AG20443 (cell line): Measurements from ENCODE around the gene ERGIC1.

Source experiments
- DNase-seq: peaks from one replicate; pipeline ENCODE4 v3.0.0; 2012; ENCODE audit warnings: low spot score, mixed read lengths

The ERGIC1 gene

DNA sequence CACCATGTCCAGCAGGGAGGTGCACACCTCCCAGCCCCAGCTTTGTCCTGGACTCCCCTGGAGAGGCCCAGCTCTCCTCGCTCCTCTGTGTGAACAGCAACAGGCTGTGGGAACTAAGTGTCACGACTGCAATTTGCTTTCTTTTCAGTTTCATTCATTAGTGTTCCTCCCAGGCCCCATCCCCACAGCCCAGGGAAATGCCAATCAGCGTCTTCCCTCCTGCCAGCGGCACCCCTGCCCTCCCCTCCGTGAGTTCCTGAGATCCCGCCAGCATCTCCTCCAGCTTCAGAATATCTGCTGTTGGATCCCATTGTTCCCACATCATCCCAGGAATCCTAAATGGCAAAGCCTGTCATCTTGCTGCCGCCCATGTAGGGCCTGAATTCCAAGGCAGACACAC lies 112.1 kb downstream of the ERGIC1 start:
- DNase-seq: no peak

DNA sequence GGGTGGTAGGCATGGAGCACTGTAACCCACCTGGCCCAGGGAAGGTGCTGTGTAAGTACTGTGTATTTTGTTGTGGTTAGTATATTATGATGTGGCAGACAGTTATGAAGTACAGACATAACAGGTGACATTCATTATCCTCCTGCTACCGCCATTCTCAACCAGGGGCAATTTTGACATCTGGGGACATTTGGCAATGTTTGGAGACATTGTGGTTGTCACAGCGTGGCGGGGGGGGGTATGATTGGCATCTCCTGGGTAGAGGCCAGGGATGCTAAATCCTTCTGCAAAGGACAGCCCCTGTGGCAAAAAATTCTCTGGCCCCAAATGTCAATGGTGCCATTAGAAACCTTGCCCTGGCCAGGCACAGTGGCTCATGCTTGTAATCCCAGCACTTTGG lies 115.4 kb downstream of the ERGIC1 start:
- DNase-seq: no peak

DNA sequence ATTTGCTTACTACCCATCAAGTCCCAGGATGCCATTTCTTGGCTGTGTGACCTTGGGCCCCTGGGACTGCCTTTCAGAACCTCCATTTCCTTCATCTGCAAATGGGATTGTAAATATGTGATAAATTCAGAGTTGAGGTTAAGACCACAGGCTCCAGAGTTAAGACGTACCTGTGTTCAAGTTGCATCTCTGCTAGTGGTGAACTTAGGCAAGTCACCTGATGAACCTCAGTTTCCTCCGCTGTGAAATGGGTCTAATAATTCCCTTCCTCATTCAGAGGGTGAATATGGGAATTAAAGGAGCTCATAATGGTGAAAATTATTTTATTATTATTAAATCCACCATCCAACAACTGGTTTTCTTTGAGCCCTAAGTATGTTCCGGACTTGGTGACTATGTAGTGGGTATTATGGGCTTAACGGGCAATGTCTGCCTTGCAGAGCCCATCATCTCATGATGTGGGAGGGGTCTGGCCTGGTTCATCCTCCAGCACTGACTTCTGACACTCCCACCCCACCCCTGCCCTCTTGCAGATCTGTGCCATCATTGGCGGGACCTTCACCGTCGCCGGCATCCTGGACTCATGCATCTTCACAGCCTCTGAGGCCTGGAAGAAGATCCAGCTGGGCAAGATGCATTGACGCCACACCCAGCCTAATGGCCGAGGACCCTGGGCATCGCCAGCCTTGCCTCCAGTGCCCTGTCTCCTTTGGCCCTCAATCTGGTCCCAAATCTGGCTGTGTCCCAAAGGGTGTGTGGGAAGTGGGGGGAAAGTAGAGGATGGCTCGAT lies 116.3 kb downstream of the ERGIC1 start:
- DNase-seq: no peak

DNA sequence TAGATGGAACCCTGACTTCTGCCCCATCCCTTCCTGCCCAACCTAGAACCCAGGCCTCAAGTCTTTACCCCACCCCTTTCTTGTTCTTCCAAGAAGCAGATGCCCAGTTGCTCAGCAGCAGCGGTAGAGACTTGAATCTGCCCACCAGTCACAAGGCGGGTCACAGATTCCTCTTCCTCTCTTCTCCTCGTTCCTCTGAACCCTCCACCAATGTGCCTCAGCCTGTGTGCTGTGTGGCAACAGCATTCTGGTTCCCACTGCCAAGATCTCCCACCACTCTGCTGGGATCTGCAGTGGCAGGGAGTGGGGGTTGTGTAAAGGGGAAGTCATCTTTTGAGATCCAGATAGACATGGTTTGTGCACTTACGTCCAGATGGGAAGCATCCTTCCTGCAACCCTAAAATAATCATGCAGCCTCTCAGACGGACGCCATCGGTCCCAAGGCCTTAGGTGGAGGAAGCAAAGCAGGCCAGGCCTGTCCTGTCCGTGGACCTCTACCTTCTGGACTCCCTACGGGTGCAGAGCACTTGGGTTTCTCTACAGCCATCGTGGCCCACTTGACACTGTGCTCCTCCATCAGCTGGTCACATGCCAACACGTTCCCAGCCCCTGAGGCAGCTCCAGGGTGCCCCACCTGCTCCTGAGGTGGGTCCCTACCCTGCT lies 117.5 kb downstream of the ERGIC1 start:
- no peak for DNase-seq

DNA sequence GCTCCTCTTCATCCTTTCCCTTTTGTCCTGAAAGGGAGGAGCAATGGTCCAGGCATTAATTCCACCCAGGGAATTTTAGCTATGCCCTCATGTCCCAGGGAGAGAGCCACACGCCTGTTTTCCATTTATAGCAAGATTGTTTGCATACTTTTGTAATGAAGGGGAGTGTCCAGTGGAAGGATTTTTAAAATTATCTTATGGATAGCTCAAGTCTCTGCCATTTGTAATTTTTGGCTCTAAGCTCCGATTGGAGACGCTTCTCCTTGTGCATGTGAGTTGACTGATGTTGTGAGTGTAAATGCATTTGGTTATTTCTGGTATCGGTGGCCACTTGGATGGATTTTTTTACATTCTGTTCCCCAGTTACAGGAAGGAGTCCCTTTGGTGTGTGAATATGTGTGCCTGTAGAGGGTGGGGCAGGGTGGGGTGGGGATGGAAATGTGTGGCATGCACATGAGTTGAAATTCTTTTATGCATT lies 118.0 kb downstream of the ERGIC1 start:
- DNase-seq: peak; percentile 69

DNA sequence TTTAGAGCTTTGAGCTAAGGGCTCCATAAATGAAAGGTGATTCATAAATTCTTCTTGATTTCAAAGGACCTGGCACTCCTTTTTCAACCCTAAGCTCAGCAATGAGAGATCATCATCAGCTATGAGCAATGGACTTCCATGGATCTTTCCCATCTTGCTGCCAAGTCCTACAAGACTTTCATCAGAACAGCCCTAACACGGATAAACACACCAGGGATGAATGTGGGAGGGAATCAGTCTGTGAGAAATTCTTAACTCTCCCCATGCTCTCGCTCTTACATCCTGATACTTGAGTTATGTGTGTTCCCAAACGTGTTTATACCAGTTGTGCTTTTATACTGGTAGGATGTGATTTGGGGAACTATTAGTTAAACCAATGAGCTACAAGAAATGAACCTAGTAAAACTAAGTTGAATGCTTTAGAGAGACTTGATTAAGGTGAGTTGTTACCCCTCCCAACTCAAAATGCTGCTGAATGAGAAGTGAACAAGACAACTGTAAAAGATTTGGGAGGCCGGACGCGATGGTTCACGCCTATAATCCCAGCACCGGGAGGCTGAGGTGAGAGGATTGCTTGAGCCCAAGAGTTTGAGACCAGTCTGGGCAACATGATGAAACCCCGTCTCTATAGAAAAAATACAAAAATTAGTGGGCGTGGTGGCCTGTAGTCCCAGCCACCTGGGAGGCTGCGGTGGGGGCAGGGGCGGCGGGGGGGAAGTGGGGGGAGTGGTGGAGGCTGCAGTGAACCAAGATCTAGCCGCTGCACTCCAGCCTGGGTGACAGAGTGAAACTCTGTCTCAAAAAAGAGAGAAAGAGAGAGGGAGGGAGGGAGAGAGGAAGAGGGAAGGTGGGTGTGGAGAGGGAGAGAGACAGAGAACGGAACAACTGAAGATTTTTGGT lies 120.0 kb downstream of the ERGIC1 start:
- DNase-seq: peak; percentile 83

DNA sequence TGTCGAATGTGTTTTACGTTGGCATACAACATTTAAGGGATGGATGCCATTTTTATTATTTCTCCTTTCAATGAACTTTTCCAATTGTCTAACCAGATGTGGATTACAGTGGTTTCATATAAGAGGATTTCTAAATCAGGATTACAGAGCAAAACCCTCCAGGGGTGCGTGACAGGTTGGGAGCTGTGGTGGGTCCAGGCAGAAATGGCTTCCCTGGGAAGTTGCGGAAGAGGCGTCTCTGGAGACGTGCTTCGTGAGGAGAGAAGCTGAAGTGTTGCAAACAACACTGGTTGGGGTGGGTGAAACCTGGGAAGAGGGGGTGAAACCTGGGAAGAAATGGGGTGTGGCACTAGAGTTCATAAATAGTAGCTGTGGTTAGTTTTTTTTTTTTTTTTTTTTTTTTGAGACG lies 120.7 kb downstream of the ERGIC1 start:
- DNase-seq: no peak

DNA sequence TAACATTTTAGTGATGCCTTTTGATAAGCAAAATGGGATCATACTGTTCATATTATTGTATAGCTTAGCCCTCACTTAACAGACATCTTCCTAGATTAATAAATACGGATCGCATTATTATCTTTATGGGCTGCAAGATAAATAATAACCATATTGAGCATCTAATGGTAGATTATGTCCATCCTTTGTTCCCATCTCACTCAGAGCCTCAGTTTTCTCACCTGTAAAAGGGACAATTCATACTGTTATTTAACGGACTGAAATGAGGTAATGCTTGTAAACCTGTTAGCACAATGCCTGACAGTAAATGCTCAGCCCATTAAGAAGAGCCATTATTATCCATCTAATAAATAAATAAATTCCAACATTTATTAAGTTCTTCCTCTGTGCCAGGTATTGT lies 122.2 kb downstream of the ERGIC1 start:
- no peak for DNase-seq

DNA sequence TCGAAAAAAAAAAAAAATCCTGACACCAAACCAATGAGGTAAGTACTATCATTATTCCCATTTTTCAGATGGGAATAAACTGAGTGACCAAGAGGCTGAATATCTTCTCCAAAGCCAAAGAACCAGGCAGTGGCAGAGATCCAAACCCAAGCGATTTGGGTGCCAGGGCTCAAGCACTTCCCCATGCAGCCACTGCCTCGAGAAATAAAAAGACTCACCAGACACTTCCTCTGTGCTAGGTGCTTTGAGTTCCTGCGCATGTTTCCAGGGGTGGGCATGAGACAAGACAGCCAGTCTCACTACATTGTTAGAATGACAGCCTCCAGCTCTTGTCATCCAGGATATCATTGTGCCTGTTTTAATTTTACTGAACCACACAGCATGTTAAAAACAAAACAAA lies 122.9 kb downstream of the ERGIC1 start:
- no peak for DNase-seq

DNA sequence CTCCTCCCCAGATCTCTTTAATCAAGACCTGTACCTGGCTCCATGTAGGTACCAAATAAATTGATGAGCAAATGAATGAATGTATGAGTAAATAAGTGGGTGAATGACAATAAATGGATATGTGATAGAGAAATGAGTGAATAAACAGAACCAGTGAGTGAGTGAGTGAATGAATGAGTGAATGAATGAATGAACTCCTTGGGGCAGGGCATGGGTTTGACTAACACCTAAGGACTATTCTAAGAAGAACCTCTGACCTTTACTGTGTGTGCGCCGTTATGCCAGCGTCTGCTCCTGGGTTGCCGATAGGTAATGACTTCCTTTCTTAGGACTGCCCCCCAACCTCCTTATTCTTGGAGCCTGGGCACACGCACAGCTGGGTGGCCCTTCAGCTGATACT lies 123.4 kb downstream of the ERGIC1 start:
- no peak for DNase-seq

DNA sequence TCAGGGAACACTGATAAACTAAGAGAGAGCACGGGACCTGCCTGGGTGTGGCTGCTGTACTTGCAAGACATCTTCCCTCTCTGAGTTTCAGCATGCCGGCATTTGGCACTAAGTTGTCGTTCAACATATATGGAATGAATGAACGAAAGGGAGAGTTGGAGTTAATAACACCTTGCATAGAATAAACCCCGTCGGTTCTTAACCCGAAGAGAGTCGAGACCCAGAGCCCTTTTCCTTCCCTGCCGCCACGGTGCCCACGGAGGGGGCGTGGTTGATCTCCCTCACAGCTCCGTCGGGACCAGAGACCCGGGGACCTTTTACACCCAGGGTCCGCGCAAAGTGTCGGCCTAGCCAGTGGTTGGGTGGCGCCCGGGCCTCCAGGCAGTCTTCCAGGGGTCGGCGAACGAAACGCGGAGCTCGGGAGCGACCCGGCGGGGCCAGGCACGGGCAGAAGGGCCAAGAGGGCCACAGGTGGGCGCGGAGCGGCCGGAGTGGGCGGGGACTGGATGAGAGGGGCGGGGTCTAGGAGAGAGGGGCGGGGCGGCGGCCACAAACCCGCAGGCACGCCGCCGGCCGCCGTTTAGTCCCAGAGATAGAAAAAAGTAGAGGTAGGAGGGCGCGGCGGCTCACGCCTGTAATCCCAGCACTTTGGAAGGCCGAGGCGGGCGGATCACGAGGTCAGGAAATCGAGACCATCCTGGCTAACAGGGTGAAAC lies 124.4 kb downstream of the ERGIC1 start:
- peak; percentile 89 for DNase-seq

DNA sequence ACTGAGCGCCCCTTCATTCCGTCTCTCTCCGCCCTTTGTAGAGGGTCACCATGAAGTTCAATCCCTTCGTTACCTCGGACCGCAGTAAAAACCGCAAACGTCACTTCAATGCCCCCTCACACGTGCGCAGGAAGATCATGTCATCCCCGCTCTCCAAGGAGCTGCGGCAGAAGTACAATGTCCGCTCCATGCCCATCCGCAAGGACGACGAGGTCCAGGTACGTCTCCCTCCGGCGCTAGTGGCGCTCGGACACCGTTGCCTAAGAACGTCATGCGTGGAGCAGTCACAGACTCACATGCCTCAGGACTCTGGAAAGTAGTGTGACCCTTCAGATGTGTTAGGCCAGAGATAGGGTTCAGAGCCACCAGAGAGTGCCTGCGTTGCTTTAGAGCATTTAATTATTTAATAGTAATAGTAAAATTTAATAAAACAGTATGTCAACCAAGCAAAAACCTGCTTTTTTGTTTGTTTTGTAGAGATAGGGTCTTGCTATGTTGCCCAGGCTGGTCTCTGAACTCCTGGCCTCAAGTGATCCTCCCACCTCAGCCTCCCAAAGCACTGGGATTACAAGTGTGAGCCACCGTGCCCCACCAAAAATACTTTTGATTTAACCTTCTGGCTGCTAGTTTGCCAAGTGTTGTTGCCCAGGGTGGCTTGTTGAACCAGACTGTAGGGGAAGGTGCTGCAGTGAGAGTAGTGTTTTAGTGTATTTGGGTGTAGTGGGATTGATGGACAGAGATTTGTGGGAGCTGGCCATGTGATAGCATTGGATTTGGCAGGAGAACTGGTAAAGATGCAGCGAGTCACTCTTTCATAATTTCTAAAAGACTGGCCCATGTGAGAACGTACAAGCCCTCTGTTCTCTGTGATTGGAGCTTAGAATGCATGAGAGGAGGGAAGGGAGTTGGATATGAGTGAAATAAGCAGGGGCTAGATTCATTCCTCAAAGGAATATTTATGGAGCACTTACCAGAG lies 126.1 kb downstream of the ERGIC1 start:
- no peak for DNase-seq

DNA sequence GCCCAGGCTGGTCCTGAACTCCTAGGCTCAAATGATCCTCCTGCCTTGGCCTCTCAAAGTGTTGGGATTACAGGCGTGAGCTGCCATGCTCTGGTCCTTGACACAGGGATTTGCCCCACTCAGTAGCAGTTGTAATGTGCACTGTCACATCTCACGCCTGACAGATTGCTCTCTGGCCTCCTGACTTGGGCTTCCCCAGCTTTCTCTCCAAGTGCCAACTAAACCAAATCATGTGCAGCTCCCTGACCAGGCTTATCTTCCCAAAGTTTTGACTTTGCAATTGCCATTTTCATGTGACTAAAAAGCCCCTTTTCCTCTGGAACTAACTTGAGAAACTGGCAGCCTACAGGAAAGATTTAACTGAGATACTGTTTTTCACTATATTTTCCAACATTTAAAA lies 135.9 kb downstream of the ERGIC1 start:
- DNase-seq: no peak

DNA sequence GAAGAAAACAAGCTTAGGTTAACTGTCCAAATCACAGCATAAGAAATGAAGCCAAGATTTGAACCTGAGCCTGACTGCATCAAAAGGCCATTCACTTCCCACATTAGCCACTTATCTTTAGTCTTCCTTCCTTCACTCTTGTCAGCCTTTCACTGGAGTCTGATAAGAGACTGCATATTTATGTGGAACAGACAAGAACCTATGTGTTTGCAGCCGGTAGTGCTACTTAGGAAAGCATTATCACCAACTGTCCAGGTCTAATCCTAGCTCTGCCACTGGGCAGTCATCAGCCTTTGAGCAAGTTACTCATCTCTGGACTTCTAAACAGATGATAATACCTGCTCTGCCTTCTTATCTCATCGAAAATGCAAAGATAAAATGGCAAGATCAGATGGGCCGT lies 137.4 kb downstream of the ERGIC1 start:
- no peak for DNase-seq

DNA sequence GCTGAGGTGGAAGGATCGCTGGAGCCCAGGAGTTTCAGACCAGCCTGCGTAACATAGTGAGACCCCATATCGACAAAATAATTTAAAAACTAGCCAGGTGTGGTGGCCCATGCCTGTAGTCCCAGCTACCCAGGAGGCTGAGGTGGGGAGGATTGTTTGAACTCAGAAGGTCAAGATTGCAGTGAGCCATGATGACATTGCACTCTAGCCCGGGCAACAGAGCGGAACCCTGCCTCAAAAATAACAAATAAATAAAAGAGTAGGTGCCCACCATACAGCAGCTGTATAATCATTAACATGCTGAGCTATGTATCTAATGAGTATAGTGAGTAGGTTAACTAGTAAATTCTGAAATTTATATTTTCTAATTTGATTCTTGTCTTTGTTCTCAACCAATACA lies 138.5 kb downstream of the ERGIC1 start:
- no peak for DNase-seq

DNA sequence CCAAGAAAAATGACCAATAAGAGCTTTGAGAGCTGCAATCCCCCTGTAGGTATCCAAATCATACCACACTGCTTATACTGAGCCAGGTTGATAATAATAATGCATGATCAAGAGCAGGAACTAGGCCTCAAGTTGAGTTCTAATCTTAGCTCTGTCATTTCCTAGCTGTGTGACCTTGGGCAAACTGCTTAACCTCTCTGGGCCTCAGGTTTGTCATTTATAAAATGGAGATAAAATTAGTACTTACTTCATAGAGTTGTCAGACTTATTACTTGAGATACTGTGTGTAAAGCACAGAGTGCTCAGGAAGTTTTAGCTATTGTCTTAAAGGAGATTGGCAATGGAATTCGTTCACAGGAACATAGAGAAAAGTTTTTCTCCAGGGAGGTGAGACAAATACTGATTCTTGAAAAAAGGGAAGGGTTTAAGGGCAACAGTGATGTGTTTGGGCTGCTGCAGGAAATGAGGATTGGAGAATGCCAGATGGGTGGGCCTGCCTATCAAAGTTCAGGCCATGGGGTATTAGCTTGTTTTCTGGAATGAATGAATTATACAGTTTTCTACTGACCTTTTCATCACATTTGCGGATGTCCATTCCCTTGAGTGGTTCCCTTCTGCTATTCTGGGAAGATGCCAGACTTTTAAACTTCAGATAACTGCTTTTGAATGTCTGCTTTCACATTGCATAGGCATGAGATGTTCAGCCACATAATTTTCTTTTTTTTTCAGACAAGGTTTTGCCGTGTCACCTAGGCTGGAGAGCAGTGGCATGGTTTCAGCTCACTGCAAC lies 139.3 kb downstream of the ERGIC1 start:
- no peak for DNase-seq

DNA sequence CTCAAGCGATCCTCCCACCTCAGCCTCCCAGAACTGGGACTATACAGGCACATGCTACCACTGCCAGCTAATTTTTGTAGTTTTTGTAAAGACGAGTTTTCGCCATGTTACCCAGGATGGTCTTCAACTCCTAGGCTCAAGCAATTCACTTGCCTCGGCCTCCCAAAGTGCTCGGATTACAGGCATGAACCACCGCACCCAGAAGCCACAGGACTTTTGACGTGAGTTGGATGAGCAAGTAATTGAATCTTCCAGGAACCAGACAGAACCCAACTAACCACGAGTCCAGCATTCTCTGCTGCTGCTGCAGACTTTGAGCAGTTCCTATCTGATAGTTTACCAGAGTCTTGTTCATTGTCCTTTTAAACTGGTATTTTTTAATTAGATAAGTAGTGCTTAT lies 139.9 kb downstream of the ERGIC1 start:
- no peak for DNase-seq

DNA sequence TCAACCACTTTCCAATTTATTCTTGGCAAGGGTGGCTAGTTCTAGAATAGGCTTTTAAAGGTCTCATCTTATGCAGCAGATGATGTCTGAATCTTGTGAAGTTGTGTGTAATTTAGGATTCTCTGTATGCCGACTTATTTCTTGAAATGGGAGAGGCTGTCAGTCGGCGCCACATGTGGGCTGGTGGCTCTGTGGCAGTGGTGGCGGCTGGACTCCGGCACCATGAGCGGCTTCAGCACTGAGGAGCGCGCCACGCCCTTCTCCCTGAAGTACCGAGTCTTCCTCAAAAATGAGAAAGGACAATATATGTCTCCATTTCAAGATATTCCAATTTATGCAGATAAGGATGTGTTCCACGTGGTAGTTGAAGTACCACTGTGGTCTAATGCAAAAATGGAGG lies 141.2 kb downstream of the ERGIC1 start:
- no peak for DNase-seq

DNA sequence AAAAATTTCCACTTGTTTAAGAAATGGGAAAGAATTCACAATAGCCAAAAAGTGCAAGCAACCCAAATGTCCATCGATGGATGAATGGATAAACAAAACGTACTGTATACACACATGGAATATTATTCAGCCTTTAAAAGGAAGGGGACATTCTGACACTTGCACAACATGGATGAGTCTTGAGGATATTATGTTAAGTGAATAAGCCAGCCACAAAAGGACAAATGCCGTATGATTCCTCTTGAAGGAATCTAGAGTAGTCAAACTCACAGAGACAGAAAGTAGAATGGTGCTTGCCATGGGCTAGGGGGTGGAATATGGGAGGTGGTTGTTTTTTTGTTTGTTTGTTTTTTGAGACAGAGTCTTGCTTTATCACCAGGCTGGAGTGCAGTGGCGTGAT lies 145.7 kb downstream of the ERGIC1 start:
- DNase-seq: no peak

DNA sequence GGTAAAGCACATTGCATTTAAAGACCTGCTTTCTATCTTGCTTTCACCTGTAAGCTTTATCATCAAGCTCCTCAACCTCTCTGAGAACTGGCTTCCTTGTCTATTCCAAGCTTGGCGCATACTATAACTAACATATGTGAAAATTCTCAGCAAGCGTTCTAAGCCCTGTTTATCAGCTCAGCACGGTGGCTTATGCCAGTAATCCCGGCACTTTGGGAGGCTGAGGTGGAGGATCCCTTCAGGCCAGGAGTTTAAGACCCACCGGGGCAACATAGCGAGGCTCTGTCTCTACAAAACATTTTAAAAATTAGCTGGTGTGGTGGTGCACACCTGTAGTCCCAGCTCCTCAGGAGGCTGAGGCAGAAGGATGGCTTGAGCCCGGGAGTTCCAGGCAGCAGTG lies 147.9 kb downstream of the ERGIC1 start:
- no peak for DNase-seq
